Vagina (tissue), 2 donors: ENCODE data around the gene HOXD11. TPM values are rescaled to one million over a fixed set of nuclear protein-coding genes. Genes with fewer than 3 reads are reported as not detected.

ENCODE experiments used
- DNase-seq, 2 donors: peaks; one replicate each; pipeline ENCODE4 v3.0.0-alpha.2; 2017; ENCODE audit errors: extremely low spot score in 2 of 2
- H3K27ac ChIP-seq: fragments of 200-600 bp; sonication (generic); one replicate; pipeline ENCODE4 v1.5.1; 2019
- H3K27me3 ChIP-seq: fragments of 200-600 bp; sonication (generic); one replicate; pipeline ENCODE4 v1.5.1; 2019
- H3K36me3 ChIP-seq, 2 donors: fragments of 200-600 bp; sonication (generic); one replicate each; pipeline ENCODE4 v1.5.1; 2017 to 2019
- H3K4me1 ChIP-seq: fragments of 200-600 bp; sonication (generic); one replicate; pipeline ENCODE4 v1.5.1; 2019
- H3K4me3 ChIP-seq, 2 donors: fragments of 200-600 bp; sonication (generic); 1 replicate in 1 of 2; 2 replicates in 1 of 2; pipeline ENCODE4 v1.5.1; 2016 to 2019
- H3K9me3 ChIP-seq: fragments of 200-600 bp; sonication (generic); one replicate; pipeline ENCODE4 v1.5.1; 2019
- CTCF ChIP-seq, 3 experiments: fragments of 450-650 bp in 2 of 3; fragments of 200-600 bp in 1 of 3; sonication (generic) in 1 of 3; IDR thresholded peaks; one replicate each; pipeline ENCODE4 v1.5.1; 2017 to 2019; ENCODE audit warnings: antibody characterized with exemption in 3 of 3, mild to moderate bottlenecking in 2 of 3, moderate library complexity in 2 of 3
- POLR2A ChIP-seq, 2 donors: fragments of 450-650 bp; IDR thresholded peaks; one replicate each; pipeline ENCODE4 v1.6.1; 2017; ENCODE audit warnings: antibody characterized with exemption in 2 of 2, mild to moderate bottlenecking in 2 of 2, moderate library complexity in 2 of 2
- POLR2AphosphoS5 ChIP-seq, 2 donors: sonication (generic); formaldehyde crosslinking; IDR thresholded peaks; one replicate each; pipeline ENCODE4 v1.9.0; 2017; ENCODE audit warnings: antibody characterized with exemption in 2 of 2, mild to moderate bottlenecking in 2 of 2, low read depth in 1 of 2; ENCODE audit not compliant: insufficient read depth in 1 of 2
- intact Hi-C: fragments of 100-400 bp; cut with DNase I; formaldehyde crosslinking; loops from one replicate; pipeline ENCODE4 v1.15.1; 2023
- total RNA-seq: library from RNA; depleted of rRNA; stranded (reverse); fragments of >200 nt; gene quantifications from one replicate; pipeline ENCODE4 v1.2.3, GENCODE V29; 2016

Gene HOXD11
- total RNA-seq, 1 donor from 2014 or later, result 19.4 TPM

GRCh38 chr2:176083796-176084261, 23.3 kb upstream of the HOXD11 start, which contains the start of gene EVX2:
EVX2 (minus strand) TSS chr2:176083962; CDS start chr2:176083776, 186 bp downstream.
- peak within 1 kb of the TSS; percentile 49 to 52 for H3K4me3 ChIP-seq
- DNase-seq, result peak in 1 of 2 donors; percentile 82
- intact Hi-C loops, result loop anchor here (10.0 kb wide), 1 partner anchor 1749 kb away; the partner anchor contains the start of gene SP9
- no peaks in the 10 kb centered on the region for H3K36me3 ChIP-seq
- H3K27ac ChIP-seq, result peak within 1 kb of the TSS; percentile 93
- H3K27me3 ChIP-seq, result peaks cover 9% of the 10 kb centered on the region
- peaks cover 66% of the 10 kb centered on the region for H3K4me1 ChIP-seq
- H3K9me3 ChIP-seq, result no peaks in the 10 kb centered on the region
- TF ChIP-seq POLR2AphosphoS5 (IDR thresholded peaks at IDR 0.05; ENCODE audit: insufficient read depth in 1 of 2, low read depth in 1 of 2) (no peak), POLR2A (IDR thresholded peaks at IDR 0.05) (no peak), CTCF (IDR thresholded peaks at IDR 0.05) (no peak)

- H3K4me1 ChIP-seq, result peaks cover 60% of the 10 kb centered on the region
Measured at GRCh38 chr2:176084611-176085119, 22.4 kb upstream of the HOXD11 start.

GRCh38 chr2:176085120-176085788, 21.8 kb upstream of the HOXD11 start:
- Histone ChIP-seq H3K9me3 (no peaks in the 10 kb centered on the region), H3K36me3 (no peaks in the 10 kb centered on the region), H3K4me3 (peak overlapping the region; percentile 49 to 52), H3K4me1 (peaks cover 57% of the 10 kb centered on the region), H3K27ac (peak overlapping the region; percentile 93), H3K27me3 (peaks cover 9% of the 10 kb centered on the region)
- intact Hi-C loops, result loop anchor here (5.0 to 10.0 kb wide), 2 partner anchors 398 to 1750 kb away; partner anchors contain the start of gene SP9
- DNase-seq, result no peak
- TF ChIP-seq CTCF (IDR thresholded peaks at IDR 0.05) (no peak), POLR2AphosphoS5 (IDR thresholded peaks at IDR 0.05; ENCODE audit: insufficient read depth in 1 of 2, low read depth in 1 of 2) (no peak), POLR2A (IDR thresholded peaks at IDR 0.05) (no peak)

More at GRCh38 chr2:176084611-176085119, 22.4 kb upstream of the HOXD11 start:
- TF ChIP-seq CTCF (IDR thresholded peaks at IDR 0.05) (peak in 1 of 3 experiments; percentile 37), POLR2A (IDR thresholded peaks at IDR 0.05) (no peak)
- Histone ChIP-seq H3K27ac (peak overlapping the region; percentile 93), H3K9me3 (no peaks in the 10 kb centered on the region), H3K36me3 (no peaks in the 10 kb centered on the region), H3K27me3 (peaks cover 9% of the 10 kb centered on the region), H3K4me3 (peak overlapping the region; percentile 49 to 52)
- no peak for DNase-seq
- intact Hi-C loops, result loop anchor here (5.0 to 10.0 kb wide), 2 partner anchors 397 to 1750 kb away; partner anchors contain the start of gene SP9

DNA sequence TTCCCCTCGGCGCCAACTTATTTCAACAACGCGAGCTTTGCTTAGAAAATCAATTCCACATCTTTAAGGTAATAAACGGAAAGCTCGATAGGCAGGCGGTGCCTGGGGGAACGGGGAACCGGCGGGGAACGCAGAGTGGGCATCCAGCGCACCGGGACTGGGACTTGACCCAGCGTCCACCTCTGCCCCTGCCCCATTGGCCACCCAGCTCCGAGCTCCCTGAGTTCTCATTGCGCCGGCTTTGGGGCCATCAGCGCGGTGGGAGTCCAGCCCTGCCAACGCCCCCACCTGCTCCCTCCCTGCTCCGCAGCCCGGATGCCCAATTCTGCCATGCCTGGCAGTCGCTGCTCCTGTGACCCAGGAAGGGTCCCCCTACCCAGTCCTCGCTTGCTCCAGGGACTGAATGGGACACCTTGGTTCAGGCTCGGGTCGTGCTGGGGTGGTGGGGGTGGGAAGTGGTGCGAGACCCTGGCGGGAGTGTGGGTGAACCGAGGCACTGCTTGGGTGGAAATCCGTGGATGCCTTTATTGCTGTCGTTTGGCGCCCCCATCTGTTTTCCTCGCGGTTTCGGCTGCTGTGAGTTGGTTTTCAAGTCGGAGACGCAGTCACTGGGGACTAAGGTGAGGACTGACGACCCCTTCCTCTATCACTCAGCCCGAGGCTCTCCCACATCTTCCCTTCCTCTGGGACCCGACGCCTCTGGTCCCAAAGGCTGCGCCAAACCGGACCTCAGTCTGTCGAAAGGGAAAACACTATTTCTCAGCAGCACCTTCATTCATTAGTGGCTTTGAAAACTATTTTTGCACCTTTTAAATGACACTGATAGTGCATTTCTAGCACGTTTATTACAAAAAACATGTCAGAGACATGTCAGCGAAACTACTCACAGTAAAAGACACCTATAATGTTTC, 21.0 kb upstream of the HOXD11 start:
- Histone ChIP-seq H3K4me3 (peak overlapping the region; percentile 49 to 52), H3K27ac (peak overlapping the region; percentile 93), H3K4me1 (peaks cover 57% of the 10 kb centered on the region), H3K27me3 (peaks cover 2% of the 10 kb centered on the region), H3K36me3 (no peaks in the 10 kb centered on the region), H3K9me3 (no peaks in the 10 kb centered on the region)
- TF ChIP-seq POLR2A (IDR thresholded peaks at IDR 0.05), result no peak
- TF ChIP-seq CTCF (IDR thresholded peaks at IDR 0.05), result peak in 2 of 3 experiments; percentile 28 to 45
- peak in 1 of 2 donors; percentile 60 for TF ChIP-seq POLR2AphosphoS5 (IDR thresholded peaks at IDR 0.05; ENCODE audit: insufficient read depth in 1 of 2, low read depth in 1 of 2)
- intact Hi-C loops, result loop anchor here (5.0 to 10.0 kb wide), 2 partner anchors 399 to 1751 kb away; partner anchors contain the start of gene SP9
- no peak for DNase-seq
